Measurements from ENCODE around the gene PLCB4. TPM values are rescaled to one million over a fixed set of nuclear protein-coding genes. Genes with fewer than 3 reads are reported as not detected.
A peak's percentile ranks its signal among the peaks of the same experiment; 100 is the strongest.

The PLCB4 gene
- polyA plus RNA-seq, 3 donors, result 12.7 to 18.2 (median 14.8) TPM

DNA sequence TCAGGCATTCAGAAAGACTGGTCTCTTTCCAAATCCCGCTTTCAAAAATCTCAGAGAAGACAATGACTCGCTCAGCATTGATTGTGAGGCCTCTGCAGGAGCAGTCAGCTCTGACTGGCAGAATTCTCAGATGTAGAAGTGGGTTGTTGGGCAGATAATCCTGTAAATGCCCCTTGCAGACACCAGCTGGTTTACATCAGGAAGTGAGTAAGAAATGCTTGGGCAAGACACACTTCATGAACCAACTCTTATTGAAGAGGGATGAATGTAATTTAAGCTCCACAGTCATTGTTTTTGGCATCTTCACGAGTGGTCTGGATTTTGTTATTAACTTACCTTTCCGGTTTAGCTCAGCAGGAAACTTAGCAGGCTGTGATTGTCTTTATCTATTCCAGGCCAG is 166.6 kb downstream of the PLCB4 start:
- no peak for DNase-seq (ENCODE audit: extremely low read depth in 1 of 11, low read depth in 9 of 11, low spot score in 4 of 11)

GRCh38 chr20:9236458-9236857 is 167.6 kb downstream of the PLCB4 start:
- DNase-seq (ENCODE audit: extremely low read depth in 1 of 11, low read depth in 9 of 11, low spot score in 4 of 11), result no peak

GRCh38 chr20:9241232-9241692 is 172.4 kb downstream of the PLCB4 start:
- peak in 1 of 11 donors; percentile 2 for DNase-seq (ENCODE audit: extremely low read depth in 1 of 11, low read depth in 9 of 11, low spot score in 4 of 11)

GRCh38 chr20:9241721-9242427 is 173.0 kb downstream of the PLCB4 start:
- no peak for DNase-seq (ENCODE audit: extremely low read depth in 1 of 11, low read depth in 9 of 11, low spot score in 4 of 11)

GRCh38 chr20:9243986-9244385 is 175.1 kb downstream of the PLCB4 start:
- DNase-seq (ENCODE audit: extremely low read depth in 1 of 11, low read depth in 9 of 11, low spot score in 4 of 11), result no peak

GRCh38 chr20:9244811-9245210 is 175.9 kb downstream of the PLCB4 start:
- DNase-seq (ENCODE audit: extremely low read depth in 1 of 11, low read depth in 9 of 11, low spot score in 4 of 11), result no peak

GRCh38 chr20:9246731-9247130 is 177.8 kb downstream of the PLCB4 start:
- DNase-seq (ENCODE audit: extremely low read depth in 1 of 11, low read depth in 9 of 11, low spot score in 4 of 11), result no peak

DNA sequence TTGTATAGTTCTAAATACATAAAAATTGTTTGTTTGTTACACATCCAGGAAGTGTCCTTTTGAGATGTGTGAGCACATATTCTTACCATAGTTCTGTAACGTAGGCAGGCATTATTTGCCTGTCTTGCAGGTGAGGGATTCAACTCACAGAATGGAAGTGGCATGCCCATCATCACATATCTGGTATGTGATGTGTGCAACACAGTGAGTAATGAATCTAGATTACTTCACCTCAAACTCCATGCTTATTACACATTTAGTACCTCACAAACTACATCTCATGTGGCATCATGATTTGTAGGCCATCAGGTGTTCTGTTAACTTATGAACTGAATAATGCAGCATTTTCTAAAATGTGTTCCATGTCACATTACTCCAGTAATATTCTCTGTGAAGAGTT is 181.6 kb downstream of the PLCB4 start:
- no peak for DNase-seq (ENCODE audit: extremely low read depth in 1 of 11, low read depth in 9 of 11, low spot score in 4 of 11)

DNA sequence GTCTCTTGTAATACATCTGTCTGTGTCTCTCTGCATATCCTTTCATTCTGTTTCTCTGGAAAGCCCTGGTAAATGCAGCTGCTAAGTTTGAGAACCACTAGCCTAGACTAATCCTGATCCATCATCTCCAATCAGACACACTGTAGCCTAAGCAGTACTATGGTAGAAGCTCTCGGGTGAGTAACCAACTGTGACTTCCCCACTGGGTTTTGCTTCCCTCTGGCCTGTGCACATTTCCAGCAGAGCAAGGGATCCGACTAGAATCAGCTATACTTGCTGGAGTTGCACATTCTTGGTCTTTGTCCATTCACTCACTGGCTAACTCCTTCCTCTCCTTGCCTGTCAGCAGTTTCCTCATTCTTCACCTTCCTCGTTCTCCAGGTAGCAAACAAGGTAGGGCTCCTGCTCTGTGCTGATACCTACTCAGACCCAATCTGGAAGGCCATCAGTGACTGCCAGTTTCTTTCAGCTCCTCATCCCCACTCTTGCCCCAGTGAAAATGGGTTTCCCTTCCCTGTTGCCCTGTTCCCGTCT is 184.2 kb downstream of the PLCB4 start:
- no peak for DNase-seq (ENCODE audit: extremely low read depth in 1 of 11, low read depth in 9 of 11, low spot score in 4 of 11)

DNA sequence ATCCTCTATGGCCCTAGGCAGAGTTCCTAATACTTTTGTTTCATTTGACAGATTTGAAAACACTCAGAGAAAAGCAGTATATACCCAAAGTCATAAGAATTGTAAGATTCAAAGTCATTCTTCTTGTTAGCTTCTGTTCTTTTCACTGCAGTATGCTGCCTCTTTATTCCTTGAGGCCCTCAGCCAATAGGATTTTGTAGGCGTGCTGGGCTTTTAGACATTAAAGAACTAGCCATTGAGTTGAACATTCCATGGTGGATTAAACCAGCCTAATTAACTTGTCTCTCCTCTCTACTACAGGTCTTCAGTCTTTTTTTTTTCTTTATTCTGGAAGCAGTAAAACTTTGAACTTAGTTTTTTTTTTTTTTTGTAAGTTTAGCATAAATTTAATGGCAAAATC is 186.3 kb downstream of the PLCB4 start:
- DNase-seq (ENCODE audit: extremely low read depth in 1 of 11, low read depth in 9 of 11, low spot score in 4 of 11), result no peak

GRCh38 chr20:9256393-9256792 is 187.5 kb downstream of the PLCB4 start:
- no peak for DNase-seq (ENCODE audit: extremely low read depth in 1 of 11, low read depth in 9 of 11, low spot score in 4 of 11)

- no peak for DNase-seq (ENCODE audit: extremely low read depth in 1 of 11, low read depth in 9 of 11, low spot score in 4 of 11)
Observed at GRCh38 chr20:9258901-9259300, 190.0 kb downstream of the PLCB4 start.

DNA sequence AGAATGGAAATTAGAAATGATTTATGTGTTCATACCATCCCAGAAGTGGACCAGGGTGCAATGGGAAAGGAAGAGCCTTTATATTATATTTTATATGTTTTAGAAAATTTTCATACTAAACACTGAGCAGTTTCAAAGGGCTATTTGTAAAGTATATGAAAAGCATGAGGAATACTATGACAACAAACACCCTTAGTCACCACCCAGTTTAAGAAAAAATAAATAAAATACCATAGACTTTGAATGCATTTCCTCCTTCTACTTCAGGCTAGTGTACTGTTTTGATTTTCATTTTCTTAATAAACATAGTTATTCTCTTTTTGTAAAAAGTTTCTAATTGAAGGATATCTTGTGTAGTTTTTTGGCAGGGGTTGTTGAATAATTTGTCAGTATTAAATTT is 191.1 kb downstream of the PLCB4 start:
- DNase-seq (ENCODE audit: extremely low read depth in 1 of 11, low read depth in 9 of 11, low spot score in 4 of 11), result no peak

GRCh38 chr20:9261781-9262180 is 192.9 kb downstream of the PLCB4 start:
- no peak for DNase-seq (ENCODE audit: extremely low read depth in 1 of 11, low read depth in 9 of 11, low spot score in 4 of 11)

DNA sequence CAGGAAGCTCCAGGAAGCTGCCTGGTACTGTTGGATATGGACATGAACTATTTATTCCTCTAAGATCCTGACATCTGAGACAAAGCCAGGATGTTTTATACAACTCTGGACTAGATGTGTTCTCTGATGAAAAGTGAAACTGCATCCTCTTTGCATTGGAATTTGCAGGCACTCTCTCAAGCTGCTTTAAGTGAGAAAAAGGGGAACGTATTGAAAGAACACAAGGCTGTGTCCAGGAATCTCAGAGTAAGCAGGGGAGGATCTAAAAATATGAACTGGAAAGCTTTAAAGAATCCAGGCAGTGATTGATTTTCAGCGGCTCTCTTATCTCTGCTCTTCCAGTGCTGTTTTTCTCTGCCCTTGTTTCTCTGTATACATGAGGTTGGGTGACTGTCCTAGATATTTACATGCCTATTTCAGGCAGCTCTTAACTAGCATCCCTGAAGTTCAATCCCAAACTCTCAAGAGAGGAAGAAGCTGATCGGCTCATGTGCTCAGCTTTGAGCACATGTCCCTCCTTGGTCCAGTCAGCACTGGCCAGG is 193.8 kb downstream of the PLCB4 start:
- peak in 3 of 11 donors; percentile 15 to 24 (median 18) for DNase-seq (ENCODE audit: extremely low read depth in 1 of 11, low read depth in 9 of 11, low spot score in 4 of 11)

DNA sequence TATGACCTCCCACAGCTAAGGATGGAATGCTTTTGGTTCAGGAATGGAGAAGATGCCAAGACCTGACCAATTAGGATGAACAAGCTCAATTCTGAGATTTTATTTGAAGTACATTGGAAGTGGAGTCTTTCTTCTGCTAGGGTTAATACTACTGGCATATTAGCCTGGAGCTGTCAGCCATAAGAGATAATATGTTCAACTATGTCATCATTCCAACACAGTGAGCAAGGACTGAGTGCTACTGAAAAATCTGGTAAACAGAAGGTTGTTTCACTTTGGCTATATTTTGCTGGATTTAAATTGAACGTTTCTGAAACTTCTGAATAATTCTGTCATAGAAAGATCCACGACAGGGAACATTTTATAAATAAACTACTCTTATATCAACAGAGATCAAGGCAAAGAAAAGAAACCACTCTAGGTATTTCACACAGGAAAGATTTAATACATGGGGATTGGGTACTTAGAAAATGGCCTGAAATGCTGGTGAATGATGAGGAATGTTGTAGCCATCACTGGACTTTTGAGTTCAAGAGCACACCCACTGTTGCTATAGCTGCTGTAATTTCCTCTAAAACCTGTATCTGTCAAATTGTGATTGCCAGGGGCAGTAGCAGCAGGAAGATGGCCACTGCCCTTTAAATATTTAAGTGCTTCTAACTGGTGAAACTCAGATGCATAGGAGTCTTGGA is 200.5 kb downstream of the PLCB4 start:
- DNase-seq (ENCODE audit: extremely low read depth in 1 of 11, low read depth in 9 of 11, low spot score in 4 of 11), result no peak

DNA sequence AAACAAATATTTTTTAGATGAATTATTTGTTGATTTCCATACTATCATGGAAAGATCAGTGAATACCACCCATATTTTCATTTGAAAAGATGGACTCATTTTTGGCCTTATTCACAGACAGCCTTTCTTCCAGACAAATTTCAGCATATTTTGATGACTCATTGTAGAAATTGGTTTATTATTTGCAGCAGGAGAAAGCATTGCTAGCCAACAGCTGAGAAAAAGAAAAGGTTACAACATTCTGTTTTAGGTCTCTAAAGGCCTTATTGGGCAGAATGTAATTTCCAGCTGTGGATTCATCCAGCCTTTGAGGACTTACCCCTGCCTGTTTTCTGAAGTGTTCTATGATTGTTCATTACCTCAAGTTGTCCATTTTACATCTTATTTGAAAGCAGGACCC is 201.9 kb downstream of the PLCB4 start:
- no peak for DNase-seq (ENCODE audit: extremely low read depth in 1 of 11, low read depth in 9 of 11, low spot score in 4 of 11)

GRCh38 chr20:9276966-9277468 is 208.1 kb downstream of the PLCB4 start:
- DNase-seq (ENCODE audit: extremely low read depth in 1 of 11, low read depth in 9 of 11, low spot score in 4 of 11), result no peak

- DNase-seq (ENCODE audit: extremely low read depth in 1 of 11, low read depth in 9 of 11, low spot score in 4 of 11), result no peak
Observed at GRCh38 chr20:9279918-9280401, 211.1 kb downstream of the PLCB4 start.

- no peak for DNase-seq (ENCODE audit: extremely low read depth in 1 of 11, low read depth in 9 of 11, low spot score in 4 of 11)
Observed at GRCh38 chr20:9280666-9281065, 211.8 kb downstream of the PLCB4 start.
